Mesodermal cell (in vitro differentiated cells): ENCODE results near the gene LRWD1.
"Not testable (repeated sequence)": the region's sequence is repeated elsewhere in the genome, so short reads cannot be mapped to it uniquely, and the experiment has no call there.

Source experiments
- H3K27ac ChIP-seq: 2 replicates; pipeline ENCODE4 v1.7.0; 2013; ENCODE audit warnings: mild to moderate bottlenecking, low read depth, low read length, moderate library complexity; ENCODE audit not compliant: severe bottlenecking
- H3K36me3 ChIP-seq: 2 replicates; pipeline ENCODE4 v1.7.1; 2013; ENCODE audit warnings: mild to moderate bottlenecking, low read length, moderate library complexity; ENCODE audit not compliant: control insufficient read depth, insufficient read depth
- H3K4me1 ChIP-seq: one replicate; pipeline ENCODE4 v1.7.1; 2013; ENCODE audit warnings: mild to moderate bottlenecking, low read length; ENCODE audit not compliant: insufficient read depth, control insufficient read depth, poor library complexity, severe bottlenecking
- H3K4me3 ChIP-seq: 2 replicates; pipeline ENCODE4 v1.7.0; 2013; ENCODE audit warnings: low read length, control low read depth, mild to moderate bottlenecking; ENCODE audit not compliant: insufficient read depth, poor library complexity, severe bottlenecking; ENCODE audit errors: extremely low read depth
- H3K9me3 ChIP-seq: 2 replicates; pipeline ENCODE4 v1.7.1; 2013; ENCODE audit warnings: mild to moderate bottlenecking, low read length, moderate library complexity; ENCODE audit not compliant: control insufficient read depth
- WGBS, 2 experiments: methylation state at CpG; one replicate each; pipeline ENCODE4 v1.1.5; 2013; ENCODE audit warnings: missing lambda C conversion rate in 2 of 2; ENCODE audit not compliant: insufficient coverage in 2 of 2; 5-methylcytosine and 5-hydroxymethylcytosine counted together

Gene LRWD1

GRCh38 chr7:102469972-102470825 lies 5.4 kb downstream of the LRWD1 start:
- H3K27ac ChIP-seq, result no peak overlapping the region
- no peak overlapping the region for H3K4me3 ChIP-seq
- 84 to 89% methylated on average over 15 of the region's 20 CpGs for WGBS, 2 experiments
- no peaks in the 10 kb centered on the region for H3K9me3 ChIP-seq
- no peaks in the 10 kb centered on the region for H3K4me1 ChIP-seq
- H3K36me3 ChIP-seq, result peaks cover 31% of the 10 kb centered on the region

GRCh38 chr7:102471791-102472125 lies 7.0 kb downstream of the LRWD1 start:
- Histone ChIP-seq H3K4me3 (no peak overlapping the region), H3K27ac (no peak overlapping the region), H3K4me1 (no peaks in the 10 kb centered on the region), H3K9me3 (no peaks in the 10 kb centered on the region), H3K36me3 (peaks cover 28% of the 10 kb centered on the region)
- 94% methylated on average over 5 of the region's 6 CpGs for WGBS, 2 experiments

- H3K36me3 ChIP-seq, result peaks cover 25% of the 10 kb centered on the region
These were observed 7.6 kb downstream of the LRWD1 start for GRCh38 chr7:102472126-102473041.

GRCh38 chr7:102473271-102473991 lies 8.6 kb downstream of the LRWD1 start:
- Histone ChIP-seq H3K27ac (no peak overlapping the region), H3K4me3 (no peak overlapping the region), H3K36me3 (peaks cover 25% of the 10 kb centered on the region), H3K9me3 (no peaks in the 10 kb centered on the region), H3K4me1 (no peaks in the 10 kb centered on the region)
- 96 to 98% methylated on average over 9 to 18 of the region's 23 CpGs for WGBS, 2 experiments

More at GRCh38 chr7:102472126-102473041, 7.6 kb downstream of the LRWD1 start:
- WGBS, 2 experiments, result 91 to 92% methylated on average over 20 to 21 of the region's 31 CpGs
- H3K4me1 ChIP-seq, result no peaks in the 10 kb centered on the region
- H3K4me3 ChIP-seq, result no peak overlapping the region
- H3K27ac ChIP-seq, result no peak overlapping the region
- no peaks in the 10 kb centered on the region for H3K9me3 ChIP-seq

- no CpG with 5 or more reads among the region's 14 CpGs for WGBS, 2 experiments
- not testable (repeated sequence) for H3K9me3 ChIP-seq, H3K4me3 ChIP-seq, H3K4me1 ChIP-seq, H3K27ac ChIP-seq
- peaks cover 25% of the 10 kb centered on the region for H3K36me3 ChIP-seq
These were observed 9.3 kb downstream of the LRWD1 start for GRCh38 chr7:102474116-102474515.

- not testable (repeated sequence) for H3K27ac ChIP-seq, H3K9me3 ChIP-seq, H3K4me1 ChIP-seq, H3K4me3 ChIP-seq
- WGBS, 2 experiments, result 100% methylated on average over 2 of the region's 19 CpGs; no CpG with 5 or more reads in 1 of the 2 experiments
- H3K36me3 ChIP-seq, result peaks cover 22% of the 10 kb centered on the region
These were observed 10.1 kb downstream of the LRWD1 start for GRCh38 chr7:102474736-102475435.

GRCh38 chr7:102478314-102479208 lies 13.8 kb downstream of the LRWD1 start, which contains the start of gene POLR2J:
Gene POLR2J, minus strand, starts transcription at chr7:102478922. Its CDS starts 62 bp downstream, at chr7:102478860.
- not testable (repeated sequence) for H3K27ac ChIP-seq, H3K36me3 ChIP-seq, H3K4me1 ChIP-seq, H3K9me3 ChIP-seq
- H3K4me3 ChIP-seq, result peak within 1 kb of the TSS; percentile 33
- WGBS, 2 experiments, result 0% methylated on average over 5 of the region's 72 CpGs; no CpG with 5 or more reads in 1 of the 2 experiments

GRCh38 chr7:102479209-102479584 lies 14.4 kb downstream of the LRWD1 start:
- not testable (repeated sequence) for H3K4me3 ChIP-seq, H3K36me3 ChIP-seq, H3K27ac ChIP-seq, H3K4me1 ChIP-seq, H3K9me3 ChIP-seq
- no CpG with 5 or more reads among the region's 10 CpGs for WGBS, 2 experiments

GRCh38 chr7:102479982-102480637 lies 15.3 kb downstream of the LRWD1 start:
- not testable (repeated sequence) for H3K4me3 ChIP-seq, H3K36me3 ChIP-seq, H3K4me1 ChIP-seq, H3K27ac ChIP-seq, H3K9me3 ChIP-seq
- no CpG with 5 or more reads among the region's 11 CpGs for WGBS, 2 experiments
